Stomach (tissue), 4 donors: ENCODE data around the gene ARSD.

ENCODE experiments used
- POLR2A ChIP-seq, 4 donors: fragments of 450-650 bp; IDR thresholded peaks; one replicate each; pipeline ENCODE4 v1.6.1; 2016; ENCODE audit warnings: antibody characterized with exemption in 4 of 4, control low read depth in 2 of 4, mild to moderate bottlenecking in 1 of 4, moderate library complexity in 1 of 4
- TF ChIP-seq, protein P1 (sequence below), 7 experiments: fragments of 450-650 bp in 4 of 7; fragments of 200-600 bp in 3 of 7; sonication (generic) in 3 of 7; IDR thresholded peaks; one replicate each; pipeline ENCODE4 v1.5.1; 2016 to 2019; ENCODE audit warnings: antibody characterized with exemption in 7 of 7, control low read depth in 2 of 7, mild to moderate bottlenecking in 1 of 7

DNA sequence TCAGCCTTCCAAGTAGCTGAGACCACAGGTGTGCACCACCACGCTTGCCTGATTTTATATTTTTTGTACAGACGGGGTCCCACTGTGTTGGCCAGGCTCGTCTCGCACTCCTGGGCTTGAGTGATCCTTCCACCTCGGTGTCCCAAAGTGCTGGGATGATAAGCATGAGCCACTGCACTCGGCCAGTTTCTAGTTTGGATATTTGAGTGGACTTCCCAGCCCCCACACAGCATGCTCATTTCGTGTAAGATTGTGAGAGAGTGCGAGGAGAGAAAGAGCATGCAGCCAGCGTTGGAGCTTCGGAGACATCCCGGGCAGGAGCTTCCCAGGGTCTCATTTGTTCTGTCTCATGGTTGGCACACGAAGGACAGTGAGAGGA lies 31.8 kb downstream of the ARSD start:
- TF ChIP-seq, protein P1, sequence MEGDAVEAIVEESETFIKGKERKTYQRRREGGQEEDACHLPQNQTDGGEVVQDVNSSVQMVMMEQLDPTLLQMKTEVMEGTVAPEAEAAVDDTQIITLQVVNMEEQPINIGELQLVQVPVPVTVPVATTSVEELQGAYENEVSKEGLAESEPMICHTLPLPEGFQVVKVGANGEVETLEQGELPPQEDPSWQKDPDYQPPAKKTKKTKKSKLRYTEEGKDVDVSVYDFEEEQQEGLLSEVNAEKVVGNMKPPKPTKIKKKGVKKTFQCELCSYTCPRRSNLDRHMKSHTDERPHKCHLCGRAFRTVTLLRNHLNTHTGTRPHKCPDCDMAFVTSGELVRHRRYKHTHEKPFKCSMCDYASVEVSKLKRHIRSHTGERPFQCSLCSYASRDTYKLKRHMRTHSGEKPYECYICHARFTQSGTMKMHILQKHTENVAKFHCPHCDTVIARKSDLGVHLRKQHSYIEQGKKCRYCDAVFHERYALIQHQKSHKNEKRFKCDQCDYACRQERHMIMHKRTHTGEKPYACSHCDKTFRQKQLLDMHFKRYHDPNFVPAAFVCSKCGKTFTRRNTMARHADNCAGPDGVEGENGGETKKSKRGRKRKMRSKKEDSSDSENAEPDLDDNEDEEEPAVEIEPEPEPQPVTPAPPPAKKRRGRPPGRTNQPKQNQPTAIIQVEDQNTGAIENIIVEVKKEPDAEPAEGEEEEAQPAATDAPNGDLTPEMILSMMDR (IDR thresholded peaks at IDR 0.05): no peak
- no peak for TF ChIP-seq POLR2A (IDR thresholded peaks at IDR 0.05)
